Caco-2 (cell line): ENCODE results near the gene MTRF1. TPM values are rescaled to one million over a fixed set of nuclear protein-coding genes. Genes with fewer than 3 reads are reported as not detected.

Experiments used
- BruUV-seq: library from RNA; stranded (reverse); fragments of 400-500 nt; replicated peaks from 2 replicates; lab custom pipeline; 2021; lab: Mats Ljungman, UMichigan
- CTCF ChIA-PET: fragments of 300-600 bp; sonication (Branson Sonifier 250); formaldehyde crosslinking; loops from one replicate; lab custom pipeline; 2022; ENCODE audit warnings: antibody characterized with exemption; lab: Charles Lee
- POLR2A ChIA-PET: fragments of 300-600 bp; sonication (Branson Sonifier 250); formaldehyde crosslinking; loops from one replicate; lab custom pipeline; 2022; ENCODE audit warnings: antibody characterized with exemption; lab: Charles Lee
- DNase-seq, 2 experiments: peaks; one replicate each; pipeline versions ENCODE4 v3.0.0 to v3.0.0-alpha.2; 2020 to 2022
- H3K27me3 ChIP-seq: replicated peaks from 2 replicates; pipeline ENCODE4 v1.6.0; 2011; ENCODE audit warnings: low read length; ENCODE audit not compliant: control insufficient read depth, insufficient read depth
- H3K36me3 ChIP-seq: 2 replicates; pipeline ENCODE4 v1.5.1; 2011; ENCODE audit warnings: low read length; ENCODE audit not compliant: control insufficient read depth, insufficient read depth
- H3K4me1 ChIP-seq: fragments of 250-450 bp; sonication (Bioruptor Pico); 2 replicates; pipeline ENCODE4 v1.5.1; 2020; ENCODE audit warnings: mild to moderate bottlenecking
- H3K4me3 ChIP-seq: 2 replicates; pipeline ENCODE4 v1.5.1; 2011; ENCODE audit warnings: low read depth, mild to moderate bottlenecking, control low read depth, low read length
- H3K9me3 ChIP-seq: fragments of 250-450 bp; sonication (Bioruptor Pico); 2 replicates; pipeline ENCODE4 v1.5.1; 2020; ENCODE audit warnings: mild to moderate bottlenecking, moderate library complexity
- H3K27ac Mint-ChIP-seq: one replicate; pipeline ENCODE4 v1.8.0; 2022; ENCODE audit warnings: mixed read lengths; ENCODE audit not compliant: unreplicated experiment
- H3K27me3 Mint-ChIP-seq: one replicate; pipeline ENCODE4 v1.8.0; 2022; ENCODE audit warnings: mixed read lengths; ENCODE audit not compliant: insufficient read depth, unreplicated experiment
- H3K36me3 Mint-ChIP-seq: one replicate; pipeline ENCODE4 v1.8.0; 2022; ENCODE audit warnings: mild to moderate bottlenecking, mixed read lengths; ENCODE audit not compliant: insufficient read depth, unreplicated experiment
- H3K4me1 Mint-ChIP-seq: one replicate; pipeline ENCODE4 v1.8.0; 2022; ENCODE audit warnings: low read depth, mixed read lengths; ENCODE audit not compliant: unreplicated experiment
- H3K4me3 Mint-ChIP-seq: one replicate; pipeline ENCODE4 v1.8.0; 2022; ENCODE audit warnings: mild to moderate bottlenecking, moderate library complexity, mixed read lengths; ENCODE audit not compliant: unreplicated experiment
- H3K9me3 Mint-ChIP-seq: one replicate; pipeline ENCODE4 v1.8.0; 2022; ENCODE audit warnings: mixed read lengths; ENCODE audit not compliant: unreplicated experiment
- intact Hi-C: fragments of 100-400 bp; cut with micrococcal nuclease; formaldehyde crosslinking; loops from one replicate; pipeline ENCODE4 v1.10.0; 2022; ENCODE audit not compliant: unreplicated experiment
- total RNA-seq: library from RNA; stranded (reverse); gene quantifications from 2 replicates; pipeline ENCODE4 v1.2.3, GENCODE V29; 2022
- TF ChIP-seq, protein P1 (sequence below), 2 experiments: fragments of 200-600 bp in 1 of 2; IDR thresholded peaks; 1 replicate in 1 of 2; 2 replicates in 1 of 2; pipeline versions ENCODE4 v1.5.1 to v1.8.0; 2011 to 2022; ENCODE audit warnings: antibody characterized with exemption in 1 of 2, control low read depth in 1 of 2, inconsistent platforms in 1 of 2, low read depth in 1 of 2, low read length in 1 of 2, mild to moderate bottlenecking in 1 of 2, moderate library complexity in 1 of 2; ENCODE audit not compliant: insufficient read depth in 1 of 2, severe bottlenecking in 1 of 2, unreplicated experiment in 1 of 2

Gene MTRF1
- total RNA-seq, 1 experiment from 2014 or later, result 24.7 TPM

DNA sequence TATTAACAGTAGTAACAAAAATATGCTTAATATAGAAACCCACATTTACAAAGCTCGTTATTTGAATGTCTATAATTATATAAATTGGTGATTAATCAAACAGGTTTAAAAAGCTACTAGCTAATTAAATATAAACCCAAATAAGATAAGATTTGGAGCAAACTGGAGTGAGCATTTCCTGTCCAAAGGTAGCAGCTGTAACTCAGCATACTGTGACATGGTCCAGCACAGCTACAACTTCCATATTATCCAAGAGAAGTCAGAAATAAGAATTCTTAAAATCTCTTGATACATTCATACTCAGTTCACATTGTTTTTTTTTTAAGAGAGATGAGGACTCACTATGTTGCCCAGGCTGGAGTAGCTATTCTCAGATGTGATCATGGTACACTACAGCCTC is 8.5 kb downstream of the MTRF1 start:
- Mint-ChIP-seq H3K4me3 (no peak overlapping the region), H3K27me3 (no peaks in the 10 kb centered on the region), H3K36me3 (peaks cover 37% of the 10 kb centered on the region), H3K27ac (no peak overlapping the region), H3K4me1 (no peaks in the 10 kb centered on the region), H3K9me3 (no peaks in the 10 kb centered on the region)
- ChIA-PET POLR2A (no interaction called here), CTCF (no interaction called here)
- no TSS peak for BruUV-seq
- H3K4me3 ChIP-seq, result no peak overlapping the region
- no peaks in the 10 kb centered on the region for H3K9me3 ChIP-seq
- TF ChIP-seq, protein P1, sequence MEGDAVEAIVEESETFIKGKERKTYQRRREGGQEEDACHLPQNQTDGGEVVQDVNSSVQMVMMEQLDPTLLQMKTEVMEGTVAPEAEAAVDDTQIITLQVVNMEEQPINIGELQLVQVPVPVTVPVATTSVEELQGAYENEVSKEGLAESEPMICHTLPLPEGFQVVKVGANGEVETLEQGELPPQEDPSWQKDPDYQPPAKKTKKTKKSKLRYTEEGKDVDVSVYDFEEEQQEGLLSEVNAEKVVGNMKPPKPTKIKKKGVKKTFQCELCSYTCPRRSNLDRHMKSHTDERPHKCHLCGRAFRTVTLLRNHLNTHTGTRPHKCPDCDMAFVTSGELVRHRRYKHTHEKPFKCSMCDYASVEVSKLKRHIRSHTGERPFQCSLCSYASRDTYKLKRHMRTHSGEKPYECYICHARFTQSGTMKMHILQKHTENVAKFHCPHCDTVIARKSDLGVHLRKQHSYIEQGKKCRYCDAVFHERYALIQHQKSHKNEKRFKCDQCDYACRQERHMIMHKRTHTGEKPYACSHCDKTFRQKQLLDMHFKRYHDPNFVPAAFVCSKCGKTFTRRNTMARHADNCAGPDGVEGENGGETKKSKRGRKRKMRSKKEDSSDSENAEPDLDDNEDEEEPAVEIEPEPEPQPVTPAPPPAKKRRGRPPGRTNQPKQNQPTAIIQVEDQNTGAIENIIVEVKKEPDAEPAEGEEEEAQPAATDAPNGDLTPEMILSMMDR (IDR thresholded peaks at IDR 0.05; ENCODE audit: insufficient read depth in 1 of 2, low read depth in 1 of 2, low read length in 1 of 2, severe bottlenecking in 1 of 2, unreplicated experiment in 1 of 2), result no peak
- no peak for DNase-seq
- no peaks in the 10 kb centered on the region; the same call in none of the 2 replicates for H3K36me3 ChIP-seq
- H3K4me1 ChIP-seq, result no peaks in the 10 kb centered on the region
- no peaks in the 10 kb centered on the region for H3K27me3 ChIP-seq
- intact Hi-C loops, result no loop called here

DNA sequence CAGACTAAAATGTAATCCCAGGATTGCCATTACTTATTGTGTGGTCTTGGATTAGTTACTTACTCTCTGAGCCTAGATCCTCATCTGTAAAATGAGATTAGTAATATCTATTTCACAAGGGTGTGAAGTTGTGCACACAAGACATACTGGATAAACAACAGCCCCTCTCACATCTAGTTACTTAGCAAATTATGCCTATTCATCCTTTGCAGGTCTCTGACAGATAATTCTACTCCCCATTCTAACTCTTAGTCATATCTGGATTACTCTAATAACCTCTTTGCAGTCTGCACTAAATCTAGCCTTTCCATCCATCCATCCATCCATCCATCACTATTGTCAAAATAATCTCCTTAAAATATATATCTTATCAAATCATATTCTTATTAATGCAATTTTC is 12.4 kb downstream of the MTRF1 start:
- H3K4me3 Mint-ChIP-seq, result no peak overlapping the region
- H3K36me3 Mint-ChIP-seq, result peaks cover 27% of the 10 kb centered on the region
- CTCF ChIA-PET, result no interaction called here
- Histone ChIP-seq H3K4me3 (no peak overlapping the region), H3K4me1 (no peaks in the 10 kb centered on the region), H3K27me3 (no peaks in the 10 kb centered on the region), H3K9me3 (no peaks in the 10 kb centered on the region), H3K36me3 (no peaks in the 10 kb centered on the region; the same call in none of the 2 replicates)
- no peaks in the 10 kb centered on the region for H3K9me3 Mint-ChIP-seq
- TF ChIP-seq, protein P1 (IDR thresholded peaks at IDR 0.05; ENCODE audit: insufficient read depth in 1 of 2, low read depth in 1 of 2, low read length in 1 of 2, severe bottlenecking in 1 of 2, unreplicated experiment in 1 of 2), result no peak
- H3K27ac Mint-ChIP-seq, result no peak overlapping the region
- DNase-seq, result no peak
- H3K27me3 Mint-ChIP-seq, result no peaks in the 10 kb centered on the region
- POLR2A ChIA-PET, result no interaction called here
- intact Hi-C loops, result no loop called here
- no peaks in the 10 kb centered on the region for H3K4me1 Mint-ChIP-seq
- no TSS peak for BruUV-seq

DNA sequence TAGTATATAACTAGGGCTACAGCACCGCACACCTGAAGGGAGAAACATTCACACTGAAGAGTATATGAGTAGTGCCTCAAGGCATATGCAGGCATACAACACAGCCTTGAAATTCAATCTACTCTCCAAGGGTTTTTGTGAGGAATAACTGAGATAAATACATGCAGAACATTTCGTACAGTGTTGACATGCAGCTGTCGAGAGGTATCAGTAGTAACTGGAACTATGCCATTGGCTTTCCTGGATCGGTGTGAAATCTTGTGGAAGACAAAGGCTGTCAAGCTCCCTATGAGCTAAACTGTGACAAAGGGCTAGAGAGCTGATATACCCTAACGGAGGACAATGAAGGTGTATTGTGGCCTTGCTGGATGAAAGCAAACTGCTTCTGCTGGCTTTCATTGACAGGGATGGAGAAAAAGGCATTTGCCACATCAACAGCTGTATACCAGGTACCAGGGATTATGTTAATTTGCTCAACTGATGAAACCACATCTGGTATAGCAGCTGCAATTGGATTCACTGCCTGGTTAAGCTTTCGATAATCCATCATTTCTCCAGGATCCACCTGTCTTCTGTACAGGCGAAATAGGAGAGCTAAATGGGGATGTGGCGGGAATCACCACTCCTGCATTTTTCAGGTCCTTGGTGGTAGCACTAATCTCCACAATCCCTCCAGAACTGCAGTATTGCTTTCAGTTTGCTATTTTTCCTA is 16.3 kb downstream of the MTRF1 start:
- Histone ChIP-seq H3K9me3 (no peaks in the 10 kb centered on the region), H3K4me1 (no peaks in the 10 kb centered on the region), H3K4me3 (no peak overlapping the region), H3K27me3 (no peaks in the 10 kb centered on the region), H3K36me3 (no peaks in the 10 kb centered on the region; the same call in none of the 2 replicates)
- Mint-ChIP-seq H3K9me3 (no peaks in the 10 kb centered on the region), H3K27me3 (no peaks in the 10 kb centered on the region), H3K27ac (no peak overlapping the region), H3K4me1 (no peaks in the 10 kb centered on the region), H3K36me3 (peaks cover 15% of the 10 kb centered on the region), H3K4me3 (no peak overlapping the region)
- no TSS peak for BruUV-seq
- ChIA-PET POLR2A (no interaction called here), CTCF (no interaction called here)
- TF ChIP-seq, protein P1 (IDR thresholded peaks at IDR 0.05; ENCODE audit: insufficient read depth in 1 of 2, low read depth in 1 of 2, low read length in 1 of 2, severe bottlenecking in 1 of 2, unreplicated experiment in 1 of 2), result no peak
- DNase-seq, result no peak
- intact Hi-C loops, result no loop called here
